Activated T-cell treated with anti-CD3 and anti-CD28 coated beads for 24 hours (primary cell): ENCODE data around the gene PDGFB.

Experiments
- DNase-seq: peaks from one replicate; pipeline ENCODE4 v3.0.0-alpha.2; 2020; ENCODE audit warnings: low read depth

The PDGFB gene

GRCh38 chr22:39205344-39206021 lies 39.3 kb downstream of the PDGFB start:
- DNase-seq, result no peak

DNA sequence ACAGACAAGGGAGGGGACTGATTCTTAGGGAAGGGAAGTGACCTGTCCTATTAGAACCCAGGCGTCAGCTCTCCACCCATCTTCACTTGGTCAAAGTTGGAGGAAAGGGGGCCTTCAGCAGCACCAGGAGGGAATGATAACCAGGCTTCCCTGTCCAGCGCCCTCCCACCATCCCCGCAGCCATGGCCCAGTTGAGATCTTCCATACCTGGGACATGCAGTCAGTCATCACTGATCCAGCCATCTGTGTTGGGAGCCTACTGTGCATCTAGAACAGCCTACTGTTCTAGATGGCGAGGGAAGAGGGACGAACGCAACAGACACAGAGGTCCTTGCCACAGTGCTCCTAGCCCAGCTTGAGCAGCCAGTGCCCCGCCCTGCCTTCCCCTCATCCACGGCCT lies 40.6 kb downstream of the PDGFB start:
- DNase-seq, result no peak

GRCh38 chr22:39197578-39197977 lies 47.2 kb downstream of the PDGFB start:
- DNase-seq, result no peak

- DNase-seq, result no peak
Observed at GRCh38 chr22:39194098-39194497, 50.7 kb downstream of the PDGFB start.

DNA sequence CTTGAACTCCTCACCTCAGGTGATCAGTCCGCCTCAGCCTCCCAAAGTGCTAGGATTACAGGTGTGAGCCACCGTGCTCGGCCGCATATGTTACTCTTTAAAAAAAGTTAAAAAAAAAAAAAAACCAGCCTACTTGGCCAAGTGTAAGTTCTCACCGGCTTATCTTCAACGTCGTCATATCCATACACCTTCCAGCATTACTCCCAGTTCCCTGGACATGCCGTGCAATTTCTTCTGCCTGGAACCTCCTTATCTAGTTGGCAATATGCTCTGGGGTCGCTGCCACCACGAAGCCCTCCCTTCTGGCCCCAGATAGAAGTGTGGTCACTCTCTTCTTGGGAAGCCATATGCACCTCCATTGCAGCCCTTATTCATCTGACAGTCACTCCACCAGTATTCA lies 56.0 kb downstream of the PDGFB start:
- no peak for DNase-seq

DNA sequence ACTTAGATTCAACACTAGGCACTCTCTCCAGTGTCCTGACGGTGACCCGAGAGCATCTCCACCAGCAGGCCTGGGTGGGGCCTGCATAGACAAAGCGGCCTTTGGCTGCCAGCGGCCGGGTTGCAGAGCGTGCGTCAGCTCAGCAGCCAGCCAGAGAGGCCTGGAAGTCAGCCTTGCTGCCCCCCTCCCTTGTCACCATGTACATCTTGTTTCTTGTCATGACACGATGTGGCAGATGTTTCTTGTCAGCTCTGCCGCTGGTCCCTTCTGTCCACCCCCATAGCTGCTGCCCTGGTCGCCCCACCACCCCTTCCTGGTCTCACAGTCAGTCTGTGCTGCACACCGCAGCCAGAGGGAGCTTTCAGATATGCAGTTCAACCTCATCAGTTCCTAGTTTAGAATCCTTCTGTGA lies 59.2 kb downstream of the PDGFB start:
- no peak for DNase-seq

GRCh38 chr22:39184586-39185577 lies 59.9 kb downstream of the PDGFB start:
- DNase-seq, result no peak

DNA sequence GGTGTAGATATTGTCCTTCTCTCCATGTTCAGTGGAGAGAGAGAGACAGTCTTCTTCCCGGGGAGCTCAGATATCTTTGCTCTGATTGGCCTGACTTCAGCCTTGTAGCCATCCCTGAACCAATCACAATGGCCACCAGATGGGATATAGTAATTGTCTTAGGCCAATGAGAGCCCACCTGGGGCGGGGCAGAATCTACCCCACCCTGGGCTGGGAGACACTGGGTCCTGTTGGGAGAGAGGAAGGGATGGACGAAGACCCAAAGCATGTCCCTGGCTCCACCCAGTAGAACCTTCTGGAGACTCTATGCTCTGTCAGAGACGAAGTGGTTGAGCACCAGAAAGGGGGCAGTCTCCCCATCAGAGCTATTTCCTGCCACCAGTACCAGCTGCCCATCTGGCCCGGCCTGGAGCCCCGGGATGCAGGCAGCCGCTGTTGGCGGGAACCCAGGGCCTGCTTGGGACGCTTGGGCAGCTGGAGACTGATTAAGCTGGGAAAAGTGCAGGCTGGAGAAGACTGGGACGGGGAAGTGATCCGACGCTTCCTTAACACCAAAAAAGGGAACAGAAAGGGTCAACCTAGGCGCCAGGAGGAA lies 60.7 kb downstream of the PDGFB start:
- DNase-seq, result no peak

- no peak for DNase-seq
Observed at GRCh38 chr22:39182478-39183030, 62.2 kb downstream of the PDGFB start.

- no peak for DNase-seq
Observed at GRCh38 chr22:39181778-39182177, 63.0 kb downstream of the PDGFB start.

GRCh38 chr22:39181356-39181755 lies 63.4 kb downstream of the PDGFB start:
- DNase-seq, result no peak

GRCh38 chr22:39179841-39180335 lies 64.9 kb downstream of the PDGFB start:
- no peak for DNase-seq

DNA sequence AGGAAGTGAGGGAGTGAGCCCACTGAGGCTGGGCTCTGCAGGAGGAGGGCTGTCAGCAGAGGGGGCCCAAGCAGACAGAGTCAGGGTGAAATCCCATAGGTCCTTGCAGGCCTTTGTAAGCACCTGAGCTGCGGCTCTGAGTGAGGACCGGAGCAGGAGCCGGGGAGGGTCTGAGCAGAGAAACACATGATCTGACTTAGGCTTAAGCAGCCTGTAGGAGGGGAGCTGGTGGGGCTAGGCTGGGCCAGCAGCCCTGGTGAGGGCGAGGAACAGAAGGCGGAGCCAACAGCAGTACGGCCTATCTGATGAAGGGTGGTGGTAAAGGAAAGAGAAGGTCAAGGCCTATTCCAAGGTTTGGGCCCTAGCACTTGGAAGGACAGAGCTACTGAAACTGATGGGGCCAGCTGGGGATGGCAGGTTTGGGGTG lies 65.4 kb downstream of the PDGFB start:
- DNase-seq, result no peak

- DNase-seq, result no peak
Observed at GRCh38 chr22:39178206-39179111, 66.3 kb downstream of the PDGFB start.

DNA sequence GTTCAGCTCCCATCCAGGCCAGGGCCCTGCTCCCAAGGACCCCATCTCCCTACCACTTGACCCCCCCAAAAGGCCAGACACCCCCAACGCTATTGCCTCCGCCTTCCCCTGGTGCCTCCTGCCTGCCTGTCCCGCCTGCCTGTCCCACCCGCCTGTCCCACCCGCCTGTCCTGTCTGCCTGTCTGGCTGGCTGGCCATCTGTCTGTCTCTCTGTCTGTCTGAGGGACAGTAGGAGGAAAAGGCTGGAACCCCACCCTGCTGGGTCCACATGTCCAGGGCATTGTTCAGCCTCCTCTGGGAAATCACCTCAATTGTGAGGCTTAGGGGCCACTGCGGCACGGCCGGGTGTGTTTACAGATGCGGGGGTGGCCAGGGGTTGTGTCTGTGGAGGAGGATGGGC lies 67.0 kb downstream of the PDGFB start:
- no peak for DNase-seq

GRCh38 chr22:39177456-39177775 lies 67.4 kb downstream of the PDGFB start:
- DNase-seq, result no peak

DNA sequence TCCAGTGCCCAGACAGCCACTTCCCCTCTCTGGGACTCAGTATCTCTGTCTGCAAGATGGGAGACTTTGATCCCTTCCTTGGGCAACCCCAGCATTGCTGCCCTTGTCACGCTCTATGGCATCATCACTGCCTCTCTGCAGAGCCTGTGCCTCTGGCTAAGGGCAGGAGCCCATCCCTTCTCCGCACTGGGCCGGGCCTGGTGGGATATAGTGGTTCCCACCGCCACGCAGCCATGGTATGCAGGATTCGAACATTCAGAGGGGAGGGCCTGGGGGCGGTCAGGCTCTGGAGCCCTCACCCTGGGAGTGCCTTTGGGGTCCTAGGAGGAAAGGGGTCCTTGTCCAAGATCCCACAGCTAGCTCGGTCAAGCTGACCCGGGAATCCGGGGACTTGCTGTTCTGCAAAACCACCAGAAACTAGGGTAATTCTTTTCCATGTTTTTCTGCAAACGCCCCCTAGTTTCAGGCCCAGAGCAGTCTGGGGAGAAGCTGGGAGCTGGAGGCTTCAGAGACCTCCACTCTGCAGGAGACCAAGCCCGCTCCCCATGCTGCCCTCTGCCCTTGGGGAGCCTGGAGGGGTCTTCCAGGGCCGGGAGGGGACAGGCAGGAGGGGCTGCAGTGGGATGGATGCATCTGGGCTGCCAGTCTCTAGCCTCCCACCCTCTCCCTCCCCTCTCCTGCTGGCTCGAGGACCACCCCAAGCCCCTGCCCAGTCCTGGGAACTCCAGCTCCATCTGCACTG lies 67.9 kb downstream of the PDGFB start:
- no peak for DNase-seq

GRCh38 chr22:39176143-39176713 lies 68.6 kb downstream of the PDGFB start:
- no peak for DNase-seq

GRCh38 chr22:39175353-39176142 lies 69.2 kb downstream of the PDGFB start:
- no peak for DNase-seq
